Upper lobe of left lung (tissue), 4 donors: ENCODE results near the gene AEBP2.

Source experiments
- CTCF ChIP-seq, 6 experiments: fragments of 450-650 bp in 4 of 6; fragments of 200-600 bp in 2 of 6; sonication (generic) in 2 of 6; IDR thresholded peaks; one replicate each; pipeline ENCODE4 v1.5.1; 2016 to 2019; ENCODE audit warnings: antibody characterized with exemption in 6 of 6
- POLR2A ChIP-seq, 4 donors: fragments of 450-650 bp; IDR thresholded peaks; one replicate each; pipeline ENCODE4 v1.5.1; 2016 to 2017; ENCODE audit warnings: antibody characterized with exemption in 4 of 4, mild to moderate bottlenecking in 2 of 4
- POLR2AphosphoS5 ChIP-seq, 2 donors: sonication (generic); formaldehyde crosslinking; IDR thresholded peaks; one replicate each; pipeline ENCODE4 v1.5.1; 2017; ENCODE audit warnings: antibody characterized with exemption in 2 of 2

GRCh38 chr12:19474147-19474546 is 34.9 kb downstream of the AEBP2 start:
- TF ChIP-seq CTCF (IDR thresholded peaks at IDR 0.05) (no peak), POLR2A (IDR thresholded peaks at IDR 0.05) (no peak), POLR2AphosphoS5 (IDR thresholded peaks at IDR 0.05) (no peak)
